ENCODE measurements around the gene RPRD2.

DNA sequence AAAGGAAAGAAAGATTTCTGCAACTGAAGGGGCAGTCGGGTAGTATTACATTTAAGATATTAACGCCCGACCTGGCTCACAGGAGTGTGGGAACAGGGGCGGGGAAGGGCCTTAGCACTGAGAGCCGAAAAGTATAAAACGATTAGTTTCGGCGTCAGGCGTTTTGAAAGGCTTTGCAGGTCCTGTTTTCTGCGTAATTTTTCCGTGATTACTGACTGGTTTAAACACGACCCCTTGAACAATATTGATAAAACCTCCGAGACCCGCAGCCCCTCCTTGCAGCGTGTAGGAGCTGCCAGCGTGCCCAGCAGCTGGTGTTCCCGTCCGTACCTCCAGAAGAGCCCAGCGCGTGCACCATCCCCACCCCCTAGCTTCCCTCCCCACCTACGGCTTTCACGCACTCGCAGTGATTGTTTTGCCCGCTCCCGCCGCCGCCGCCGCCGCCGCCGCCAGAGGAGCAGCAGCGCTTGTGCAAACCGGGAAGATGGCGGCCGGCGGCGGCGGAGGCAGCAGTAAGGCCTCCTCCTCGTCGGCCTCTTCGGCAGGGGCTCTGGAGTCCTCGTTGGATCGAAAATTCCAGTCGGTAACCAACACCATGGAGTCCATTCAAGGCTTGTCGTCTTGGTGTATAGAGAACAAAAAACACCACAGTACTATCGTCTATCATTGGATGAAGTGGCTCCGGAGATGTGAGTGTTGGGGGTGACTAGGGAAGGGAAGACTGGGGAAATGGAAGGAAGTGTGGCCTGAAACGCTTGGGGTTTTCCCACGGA lies 470 bp downstream of the RPRD2 start:
- TF ChIP-seq POLR2A (IDR thresholded peaks at IDR 0.05; ENCODE audit: low read depth, low read length) (peak; percentile 79; the same call in 1 of the 2 replicates), POLR2AphosphoS5 (IDR thresholded peaks at IDR 0.05; ENCODE audit: low read depth, low read length) (peak; percentile 79), TAF1 (IDR thresholded peaks at IDR 0.05; ENCODE audit: borderline replicate concordance, low read depth, low read length) (peak; percentile 78)
